Measurements from ENCODE around the gene CEACAM6. TPM values are rescaled to one million over a fixed set of nuclear protein-coding genes. Genes with fewer than 3 reads are reported as not detected.
A peak's percentile ranks its signal among the peaks of the same experiment; 100 is the strongest.
"Not testable (repeated sequence)": the region's sequence is repeated elsewhere in the genome, so short reads cannot be mapped to it uniquely, and the experiment has no call there.

CEACAM6 gene
- polyA plus RNA-seq, 3 donors, result 0.06 to 0.22 (median 0.17) TPM

DNA sequence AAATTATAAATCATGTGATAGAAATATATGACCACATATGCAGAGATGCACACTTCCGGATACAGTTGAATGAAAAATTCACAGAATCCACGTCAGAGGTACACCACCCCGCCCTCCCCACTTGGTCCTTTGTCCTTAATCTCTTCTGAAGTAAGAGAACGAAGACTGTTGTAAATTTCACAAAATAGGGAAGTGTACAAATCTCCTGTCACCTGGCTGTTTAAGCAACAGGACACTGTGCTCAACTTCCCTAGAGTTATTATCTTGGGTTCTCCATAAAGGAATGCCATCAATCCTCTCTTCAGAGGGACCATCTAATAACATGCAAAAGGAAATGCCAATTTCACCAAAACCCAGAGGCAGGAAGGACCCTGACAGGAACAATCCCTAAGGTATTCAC lies 10.5 kb upstream of the CEACAM6 start:
- no peak for DNase-seq (ENCODE audit: extremely low read depth in 1 of 11, low read depth in 9 of 11, low spot score in 4 of 11)

DNA sequence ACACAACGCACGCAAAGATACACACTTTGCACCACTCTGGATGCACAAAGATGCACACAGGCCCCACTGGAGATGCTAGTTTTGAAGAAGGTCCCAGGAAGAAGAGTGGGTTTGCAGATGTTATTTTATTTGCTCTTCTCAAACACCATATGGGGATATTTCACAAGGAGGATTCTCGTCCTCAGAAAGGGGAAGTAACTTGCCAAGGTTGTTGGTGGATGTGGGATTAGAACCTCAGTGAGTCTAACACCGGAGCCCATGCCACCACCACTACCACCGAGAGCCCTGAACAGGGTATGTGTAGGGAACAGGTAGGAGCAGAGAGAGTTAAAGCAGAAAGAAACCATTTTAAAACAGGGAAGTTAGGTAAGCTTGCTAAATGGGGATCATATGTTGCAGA lies 9.6 kb upstream of the CEACAM6 start:
- no peak for DNase-seq (ENCODE audit: extremely low read depth in 1 of 11, low read depth in 9 of 11, low spot score in 4 of 11)

DNA sequence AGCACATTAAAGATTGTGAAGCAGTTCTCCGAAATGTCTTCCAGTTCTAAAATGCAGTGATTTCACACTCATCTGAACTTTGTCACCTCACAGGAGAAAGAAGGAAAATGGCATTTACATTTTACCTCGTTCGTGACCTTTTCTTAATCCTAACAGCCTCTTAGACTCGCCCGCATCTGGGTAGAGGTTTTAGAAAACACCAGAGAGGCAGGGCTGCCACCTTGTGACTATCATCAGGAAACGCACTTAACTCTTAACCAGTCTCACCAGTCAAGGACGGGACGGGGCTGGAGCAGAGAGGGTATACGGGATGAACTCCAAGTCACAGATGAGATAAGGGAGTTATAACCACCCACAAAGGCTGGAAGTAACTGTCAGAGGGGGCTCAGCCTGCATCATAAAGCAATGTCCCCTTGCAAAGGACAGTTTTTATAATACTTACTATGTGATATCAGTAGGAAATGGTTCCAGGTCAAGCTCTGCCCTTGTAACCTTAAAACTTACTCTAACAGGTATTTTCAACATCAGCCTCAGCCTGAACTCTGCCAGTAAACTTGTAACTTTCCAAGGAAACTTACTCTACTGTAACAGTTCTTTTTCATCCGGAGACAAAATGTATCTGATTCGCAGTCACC lies 8.6 kb upstream of the CEACAM6 start:
- DNase-seq (ENCODE audit: extremely low read depth in 1 of 11, low read depth in 9 of 11, low spot score in 4 of 11), result peak in 2 of 11 donors; percentile 4 to 7

DNA sequence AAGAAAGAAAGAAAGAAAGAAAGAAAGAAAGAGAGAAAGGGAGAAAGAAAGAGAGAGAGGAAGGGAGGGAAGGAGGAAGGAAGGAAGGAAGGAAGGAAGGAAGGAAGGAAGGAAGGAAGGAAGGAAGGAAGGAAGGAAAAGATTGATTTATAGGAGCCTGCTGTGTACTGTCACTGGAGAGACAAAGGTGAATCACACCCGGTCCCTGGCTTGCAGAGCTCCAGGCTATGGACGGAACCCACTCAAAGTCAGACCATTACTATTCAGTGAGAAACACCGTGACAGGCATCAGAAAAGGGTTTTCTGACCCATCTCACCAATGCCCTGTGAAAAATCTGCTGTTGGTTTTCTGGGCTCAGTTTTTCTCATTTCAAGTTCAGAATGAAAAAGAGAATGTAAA lies 7.3 kb upstream of the CEACAM6 start:
- no peak for DNase-seq (ENCODE audit: extremely low read depth in 1 of 11, low read depth in 9 of 11, low spot score in 4 of 11)

DNA sequence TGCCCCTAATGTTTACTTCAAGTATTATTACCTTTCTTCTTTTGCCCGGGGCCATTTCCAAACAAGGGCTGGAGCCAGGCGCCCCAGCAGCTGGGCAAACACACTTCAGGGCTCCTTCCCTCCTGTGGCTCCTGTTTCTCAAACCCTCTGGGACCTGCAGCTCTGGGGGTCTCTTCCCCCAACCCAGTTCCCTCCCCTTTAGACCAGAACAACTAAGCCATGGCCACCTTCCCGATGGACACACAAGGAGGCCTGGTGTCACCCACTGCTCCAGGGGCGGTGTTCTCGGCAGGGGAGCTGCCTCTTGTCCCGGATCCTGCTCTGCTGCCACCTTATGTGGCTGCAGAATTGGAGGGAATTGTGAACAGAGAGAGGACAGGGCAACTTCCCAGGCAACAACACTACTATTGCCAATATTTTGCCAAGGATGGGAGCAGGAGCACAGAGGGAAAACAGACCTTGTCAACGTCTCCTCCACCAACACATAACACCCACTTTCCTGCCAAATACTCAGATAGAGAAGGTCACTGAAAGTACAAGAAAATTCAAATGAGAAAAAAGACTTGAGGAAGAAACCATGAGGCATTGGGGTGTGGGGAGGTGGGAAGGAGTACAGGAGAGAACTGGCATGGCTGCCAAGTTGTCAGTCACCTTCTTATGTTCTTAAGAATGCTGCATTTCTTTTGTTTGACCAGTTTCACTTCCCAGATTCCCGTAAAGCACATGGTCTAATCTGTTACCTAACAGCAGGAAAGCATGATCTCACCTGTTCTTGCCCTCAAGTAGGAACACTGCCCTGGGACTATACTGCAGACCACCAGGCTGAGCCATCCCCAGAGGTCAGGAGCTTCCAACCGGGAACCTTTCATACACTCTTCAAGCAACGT lies 4.8 kb upstream of the CEACAM6 start:
- DNase-seq (ENCODE audit: extremely low read depth in 1 of 11, low read depth in 9 of 11, low spot score in 4 of 11), result not testable (repeated sequence)

DNA sequence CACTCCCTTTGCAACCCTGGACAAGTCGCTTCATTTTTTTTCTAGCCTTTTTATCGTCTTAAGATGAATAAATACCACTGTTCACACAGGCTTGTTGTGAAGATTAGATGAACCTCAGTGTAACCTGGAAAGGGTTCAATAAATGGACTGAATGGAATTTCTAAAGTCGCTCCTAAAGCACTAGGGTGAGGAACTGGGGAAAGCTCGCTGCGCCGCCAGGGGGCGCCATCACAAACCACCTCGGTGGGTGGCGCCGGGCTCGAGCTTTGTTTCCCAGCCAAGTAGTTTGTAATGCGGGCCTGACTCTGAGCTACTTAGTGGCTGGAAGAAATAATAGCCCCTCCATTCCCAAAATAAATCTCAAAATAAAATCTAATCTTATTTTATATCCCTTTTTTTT lies 2.2 kb upstream of the CEACAM6 start:
- no peak for DNase-seq (ENCODE audit: extremely low read depth in 1 of 11, low read depth in 9 of 11, low spot score in 4 of 11)

DNA sequence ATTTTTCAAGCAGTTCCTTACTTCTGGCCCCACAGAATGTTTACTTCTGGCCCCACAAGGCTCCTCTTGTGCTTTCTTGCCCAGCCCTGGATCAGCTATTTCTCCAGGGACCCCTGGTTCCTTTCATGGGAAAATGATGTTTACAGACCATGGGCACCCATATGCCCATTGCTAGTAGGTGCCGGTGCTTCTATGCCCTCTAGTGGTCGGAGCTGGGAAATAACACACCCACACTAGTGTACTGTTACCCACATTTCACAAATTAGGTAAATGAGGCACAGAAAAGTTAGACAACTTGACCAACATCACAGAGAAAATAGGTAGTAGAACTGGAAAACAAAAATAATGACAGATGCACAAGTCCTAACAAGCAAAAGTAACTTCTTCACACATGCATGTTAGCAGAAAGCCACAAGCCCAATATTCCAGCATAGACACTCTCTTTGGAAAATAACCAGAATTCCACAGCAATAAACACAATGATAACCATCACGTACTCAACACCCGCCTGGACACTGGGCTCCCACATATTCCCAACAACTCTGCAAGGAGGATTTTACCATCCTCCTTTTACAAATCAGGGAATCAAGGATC lies 1.3 kb upstream of the CEACAM6 start:
- peak in 1 of 11 donors; percentile 5 for DNase-seq (ENCODE audit: extremely low read depth in 1 of 11, low read depth in 9 of 11, low spot score in 4 of 11)

DNA sequence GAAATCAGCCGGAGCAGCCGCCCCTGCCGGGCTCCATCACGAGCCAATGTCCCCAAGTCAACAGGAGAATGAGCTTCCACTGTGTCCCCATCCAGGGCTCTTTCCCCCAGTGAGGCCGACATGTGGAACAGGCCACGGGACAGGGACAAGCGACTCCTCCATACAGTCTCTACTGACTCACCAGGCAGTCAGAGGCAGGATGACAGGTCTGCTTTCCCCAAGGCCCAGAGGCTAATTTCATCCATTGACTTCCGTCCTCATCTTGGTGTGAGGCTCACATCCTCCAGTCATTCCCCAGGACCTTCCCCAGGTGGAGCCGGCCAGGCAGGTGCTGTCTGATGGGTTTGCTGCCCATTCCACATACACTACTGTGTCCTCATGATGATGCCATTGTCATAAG lies 3.5 kb downstream of the CEACAM6 start:
- DNase-seq (ENCODE audit: extremely low read depth in 1 of 11, low read depth in 9 of 11, low spot score in 4 of 11), result no peak

DNA sequence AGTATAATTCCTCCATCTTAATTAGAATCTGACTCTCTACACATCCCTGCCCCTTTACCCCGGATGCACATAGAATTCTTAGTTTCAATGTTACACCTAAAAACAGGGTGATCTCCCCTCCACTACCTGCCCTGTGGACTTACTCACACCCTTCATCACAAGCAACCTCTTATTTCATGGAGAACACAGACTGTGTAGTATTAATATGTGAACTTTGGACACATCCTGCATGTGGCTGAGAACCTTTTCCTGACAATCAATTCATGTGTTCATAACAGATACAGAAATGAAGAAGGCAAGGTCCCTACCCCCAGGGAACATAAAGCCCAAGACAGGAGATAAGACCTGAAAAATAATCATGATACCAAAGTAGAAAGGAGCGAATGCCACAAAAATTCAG lies 11.8 kb downstream of the CEACAM6 start:
- no peak for DNase-seq (ENCODE audit: extremely low read depth in 1 of 11, low read depth in 9 of 11, low spot score in 4 of 11)

DNA sequence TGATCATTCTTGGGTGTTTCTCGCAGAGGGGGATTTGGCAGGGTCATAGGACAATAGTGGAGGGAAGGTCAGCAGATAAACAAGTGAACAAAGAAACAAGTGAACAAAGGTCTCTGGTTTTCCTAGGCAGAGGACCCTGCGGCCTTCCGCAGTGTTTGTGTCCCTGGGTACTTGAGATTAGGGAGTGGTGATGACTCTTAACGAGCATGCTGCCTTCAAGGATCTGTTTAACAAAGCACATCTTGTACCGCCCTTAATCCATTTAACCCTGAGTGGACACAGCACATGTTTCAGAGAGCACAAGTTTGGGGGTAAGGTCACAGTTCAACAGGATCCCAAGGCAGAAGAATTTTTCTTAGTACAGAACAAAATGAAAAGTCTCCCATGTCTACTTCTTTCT lies 12.8 kb downstream of the CEACAM6 start:
- DNase-seq (ENCODE audit: extremely low read depth in 1 of 11, low read depth in 9 of 11, low spot score in 4 of 11), result not testable (repeated sequence)

DNA sequence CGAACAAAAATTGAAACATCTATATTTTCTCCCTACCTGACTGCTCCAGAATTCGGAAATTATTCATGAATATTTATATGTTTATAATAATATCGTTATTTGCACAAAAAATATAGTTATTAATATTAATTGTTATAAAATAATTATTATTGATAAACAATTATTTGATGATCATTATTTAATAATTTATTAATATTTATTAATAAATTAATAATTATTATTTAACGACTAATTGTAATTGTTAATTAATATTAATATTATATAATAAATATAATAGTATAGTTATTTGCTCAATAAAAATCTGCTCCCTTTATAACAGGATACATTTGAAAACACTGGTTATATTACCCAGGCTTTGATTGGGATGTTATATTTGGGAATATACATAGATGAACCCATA lies 14.3 kb downstream of the CEACAM6 start:
- no peak for DNase-seq (ENCODE audit: extremely low read depth in 1 of 11, low read depth in 9 of 11, low spot score in 4 of 11)

DNA sequence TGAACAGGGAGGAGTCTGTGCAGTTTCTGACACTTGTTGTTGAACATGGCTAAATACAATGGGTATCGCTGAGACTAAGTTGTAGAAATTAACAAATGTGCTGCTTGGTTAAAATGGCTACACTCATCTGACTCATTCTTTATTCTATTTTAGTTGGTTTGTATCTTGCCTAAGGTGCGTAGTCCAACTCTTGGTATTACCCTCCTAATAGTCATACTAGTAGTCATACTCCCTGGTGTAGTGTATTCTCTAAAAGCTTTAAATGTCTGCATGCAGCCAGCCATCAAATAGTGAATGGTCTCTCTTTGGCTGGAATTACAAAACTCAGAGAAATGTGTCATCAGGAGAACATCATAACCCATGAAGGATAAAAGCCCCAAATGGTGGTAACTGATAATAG lies 16.1 kb downstream of the CEACAM6 start:
- no peak for DNase-seq (ENCODE audit: extremely low read depth in 1 of 11, low read depth in 9 of 11, low spot score in 4 of 11)

DNA sequence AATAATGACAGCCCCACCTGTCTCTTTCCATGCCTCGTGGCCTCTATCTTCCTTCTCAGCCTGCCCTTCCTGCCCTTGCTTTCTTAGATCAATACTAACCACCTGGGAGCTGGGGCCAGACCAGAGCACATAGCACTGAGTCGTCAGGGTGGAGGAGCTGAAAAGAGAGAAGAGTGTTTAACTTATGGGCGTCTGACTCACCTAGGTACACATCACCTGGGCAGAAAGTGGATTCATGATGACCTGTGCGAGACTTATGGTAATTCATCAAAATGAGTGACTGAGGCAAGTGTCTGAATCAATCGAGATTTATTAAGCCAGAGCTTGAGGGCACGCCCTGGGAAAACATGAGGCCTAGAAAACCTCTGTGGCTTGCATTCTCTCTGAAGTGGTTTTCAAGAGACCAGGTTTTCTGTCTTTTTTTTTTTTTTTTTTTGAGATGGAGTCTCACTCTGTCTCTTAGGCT lies 19.2 kb downstream of the CEACAM6 start:
- DNase-seq (ENCODE audit: extremely low read depth in 1 of 11, low read depth in 9 of 11, low spot score in 4 of 11), result no peak

DNA sequence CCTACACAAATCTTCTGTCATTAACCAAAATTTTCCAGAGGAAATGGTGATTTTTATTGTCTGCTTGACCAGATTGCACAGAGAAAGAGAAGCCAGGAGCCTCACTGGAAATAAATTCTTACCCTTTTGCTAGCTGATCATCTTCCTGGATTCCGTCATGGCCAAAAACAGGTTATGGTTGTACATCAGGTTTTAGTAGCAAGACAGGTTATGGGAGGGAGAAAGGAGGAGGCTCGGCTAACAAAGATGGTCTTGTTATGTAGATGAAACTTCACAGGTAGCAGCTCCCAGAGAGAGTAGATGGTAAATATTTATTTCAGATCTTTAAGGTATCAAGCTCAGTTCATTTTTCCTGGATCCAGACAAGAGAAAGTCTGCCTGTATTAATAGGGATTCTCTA lies 21.4 kb downstream of the CEACAM6 start:
- no peak for DNase-seq (ENCODE audit: extremely low read depth in 1 of 11, low read depth in 9 of 11, low spot score in 4 of 11)

DNA sequence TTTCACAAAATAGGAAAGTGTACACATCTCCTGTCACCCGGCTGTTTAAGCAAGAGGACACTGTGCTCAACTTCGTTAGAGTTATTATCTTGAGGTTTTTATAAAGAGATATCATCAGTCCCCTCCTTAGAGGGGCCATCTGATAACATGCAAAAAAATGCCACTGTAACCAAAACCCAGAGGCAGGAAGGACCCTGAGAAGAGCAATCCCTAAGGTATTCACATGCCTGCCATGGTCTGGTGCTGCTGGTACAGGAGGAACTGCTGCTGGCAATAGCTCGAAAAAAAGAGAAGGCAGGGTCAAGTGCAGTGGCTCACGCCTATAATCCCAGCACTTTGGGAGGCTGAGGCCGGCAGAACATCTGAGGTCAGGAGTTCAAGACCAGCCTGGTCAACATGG lies 28.3 kb downstream of the CEACAM6 start:
- DNase-seq (ENCODE audit: extremely low read depth in 1 of 11, low read depth in 9 of 11, low spot score in 4 of 11), result no peak

DNA sequence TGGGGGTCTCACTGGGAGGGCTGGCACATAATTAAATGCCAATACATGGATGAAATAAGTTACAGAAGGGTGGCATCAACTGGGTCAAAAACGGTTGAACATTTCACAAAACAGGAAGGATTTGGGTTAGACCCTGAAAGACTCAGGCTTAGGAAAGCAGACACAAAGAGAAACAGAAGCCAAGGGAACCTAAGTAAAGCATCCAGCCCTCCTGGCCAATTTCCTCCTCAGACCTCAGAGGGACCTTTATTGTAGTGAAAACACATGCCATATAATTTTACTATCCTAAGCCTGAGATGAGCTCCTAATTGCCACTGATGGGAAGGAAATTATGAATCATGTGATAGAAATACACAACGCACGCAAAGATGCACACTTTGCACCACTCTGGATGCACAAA lies 29.0 kb downstream of the CEACAM6 start:
- no peak for DNase-seq (ENCODE audit: extremely low read depth in 1 of 11, low read depth in 9 of 11, low spot score in 4 of 11)

DNA sequence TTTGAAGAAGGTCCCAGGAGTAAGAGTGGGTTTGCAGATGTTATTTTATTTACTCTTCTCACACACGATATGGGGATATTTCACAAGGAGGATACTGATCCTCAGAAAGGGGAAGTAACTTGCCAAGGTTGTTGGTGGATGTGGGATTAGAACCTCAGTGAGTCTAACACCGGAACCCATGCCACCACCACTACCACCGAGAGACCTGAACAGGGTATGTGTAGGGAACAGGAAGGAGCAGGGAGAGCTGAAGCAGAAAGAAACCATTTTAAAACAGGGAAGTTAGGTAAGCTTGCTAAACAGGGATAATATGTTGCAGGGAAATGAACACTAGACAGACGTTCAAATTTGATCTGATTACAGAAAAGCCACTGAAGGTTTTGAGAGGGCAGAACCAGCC lies 29.4 kb downstream of the CEACAM6 start:
- no peak for DNase-seq (ENCODE audit: extremely low read depth in 1 of 11, low read depth in 9 of 11, low spot score in 4 of 11)

DNA sequence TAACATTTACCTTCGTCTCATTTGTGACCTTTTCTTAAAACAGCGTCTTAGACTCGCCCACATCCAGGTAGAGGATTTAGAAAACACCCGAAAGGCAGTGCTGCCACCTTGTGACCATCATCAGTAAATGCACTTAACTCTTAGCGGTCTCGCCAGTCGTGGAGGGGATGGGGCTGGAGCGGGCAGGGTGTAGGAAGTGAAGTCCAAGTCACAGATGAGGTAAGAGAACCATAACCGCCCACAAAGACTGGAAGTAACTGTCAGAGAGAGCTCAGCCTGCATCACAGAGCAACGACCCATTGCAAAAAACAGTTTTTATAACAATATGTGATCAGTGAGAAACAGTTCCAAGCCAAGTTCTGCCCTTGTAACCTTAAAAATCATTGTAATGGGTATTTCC lies 30.3 kb downstream of the CEACAM6 start:
- peak in 9 of 11 donors; percentile 19 to 49 (median 34) for DNase-seq (ENCODE audit: extremely low read depth in 1 of 11, low read depth in 9 of 11, low spot score in 4 of 11)

DNA sequence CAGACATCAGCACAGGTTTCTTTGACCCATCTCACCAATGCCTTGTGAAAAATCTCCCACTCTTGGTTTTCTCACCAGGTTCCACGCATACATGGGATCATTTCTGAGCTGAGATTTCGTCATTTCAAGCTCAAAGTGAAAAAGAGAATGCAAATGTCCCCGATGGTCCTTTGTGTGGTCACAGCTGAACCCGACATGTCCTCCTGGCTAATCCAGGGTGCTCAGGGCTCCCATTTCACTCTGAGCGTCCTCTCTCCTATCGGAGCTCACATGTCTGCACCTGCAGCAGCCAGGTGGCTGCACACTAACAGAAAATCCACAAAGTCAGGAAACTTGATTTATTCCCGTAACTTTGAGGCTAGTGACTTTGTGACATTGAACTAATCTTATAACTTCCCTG lies 31.7 kb downstream of the CEACAM6 start:
- DNase-seq (ENCODE audit: extremely low read depth in 1 of 11, low read depth in 9 of 11, low spot score in 4 of 11), result no peak

DNA sequence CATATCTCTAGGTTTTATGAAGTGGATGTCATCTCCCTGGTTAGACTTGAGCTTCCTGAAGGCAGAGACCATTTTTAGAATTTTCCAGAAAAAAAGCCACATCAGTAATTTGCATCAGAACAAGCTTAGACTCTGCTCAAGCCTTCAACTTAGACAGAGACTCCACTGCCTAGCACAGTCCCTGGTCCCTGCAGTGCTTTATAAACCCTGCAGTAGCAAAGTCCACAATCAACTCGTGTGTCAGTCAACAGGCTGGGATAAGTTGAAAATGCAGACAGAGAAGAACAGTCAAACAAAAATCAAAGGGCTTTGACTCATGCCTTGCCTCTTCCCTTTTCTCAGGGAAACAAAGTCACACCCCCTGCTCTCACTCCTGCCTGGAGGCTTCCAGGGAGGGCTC lies 33.2 kb downstream of the CEACAM6 start:
- not testable (repeated sequence) for DNase-seq (ENCODE audit: extremely low read depth in 1 of 11, low read depth in 9 of 11, low spot score in 4 of 11)
